ENCODE data around the gene MVB12B. TPM values are rescaled to one million over a fixed set of nuclear protein-coding genes. Genes with fewer than 3 reads are reported as not detected.
"Not testable (repeated sequence)": the region's sequence is repeated elsewhere in the genome, so short reads cannot be mapped to it uniquely, and the experiment has no call there.

Gene MVB12B
- total RNA-seq, 1 experiment from 2014 or later, result 4.5 TPM

- TF ChIP-seq CTCF (IDR thresholded peaks at IDR 0.05; ENCODE audit: unreplicated experiment), result no peak
- no peak for DNase-seq
- H3K27ac Mint-ChIP-seq (ENCODE audit: unreplicated experiment), result no peak overlapping the region
- H3K4me3 Mint-ChIP-seq (ENCODE audit: low read depth, unreplicated experiment), result no peak overlapping the region
- H3K4me1 Mint-ChIP-seq (ENCODE audit: low read depth, unreplicated experiment), result no peaks in the 10 kb centered on the region
- intact Hi-C loops (cut with micrococcal nuclease; ENCODE audit: unreplicated experiment), result no loop called here
- H3K36me3 Mint-ChIP-seq (ENCODE audit: insufficient read depth, unreplicated experiment), result no peaks in the 10 kb centered on the region
- H3K27me3 Mint-ChIP-seq (ENCODE audit: unreplicated experiment), result peaks cover 82% of the 10 kb centered on the region
- CTCF ChIA-PET, result no interaction called here
- no TSS peak for BruUV-seq (replicated peaks)
- no peaks in the 10 kb centered on the region for H3K9me3 Mint-ChIP-seq (ENCODE audit: low read depth, unreplicated experiment)
These were observed 208.0 kb downstream of the MVB12B start for GRCh38 chr9:126534431-126535186.

- no peak for TF ChIP-seq CTCF (IDR thresholded peaks at IDR 0.05; ENCODE audit: unreplicated experiment)
- Mint-ChIP-seq H3K27ac (ENCODE audit: unreplicated experiment) (no peak overlapping the region), H3K27me3 (ENCODE audit: unreplicated experiment) (peaks cover 77% of the 10 kb centered on the region), H3K4me1 (ENCODE audit: low read depth, unreplicated experiment) (no peaks in the 10 kb centered on the region), H3K36me3 (ENCODE audit: insufficient read depth, unreplicated experiment) (no peaks in the 10 kb centered on the region), H3K4me3 (ENCODE audit: low read depth, unreplicated experiment) (no peak overlapping the region), H3K9me3 (ENCODE audit: low read depth, unreplicated experiment) (no peaks in the 10 kb centered on the region)
- intact Hi-C loops (cut with micrococcal nuclease; ENCODE audit: unreplicated experiment), result no loop called here
- no TSS peak for BruUV-seq (replicated peaks)
- no peak for DNase-seq
- CTCF ChIA-PET, result no interaction called here
These were observed 209.5 kb downstream of the MVB12B start for GRCh38 chr9:126536131-126536530.

GRCh38 chr9:126536841-126537465 lies 210.3 kb downstream of the MVB12B start:
- Mint-ChIP-seq H3K27ac (ENCODE audit: unreplicated experiment) (no peak overlapping the region), H3K27me3 (ENCODE audit: unreplicated experiment) (peaks cover 69% of the 10 kb centered on the region), H3K4me3 (ENCODE audit: low read depth, unreplicated experiment) (no peak overlapping the region), H3K4me1 (ENCODE audit: low read depth, unreplicated experiment) (no peaks in the 10 kb centered on the region), H3K9me3 (ENCODE audit: low read depth, unreplicated experiment) (no peaks in the 10 kb centered on the region), H3K36me3 (ENCODE audit: insufficient read depth, unreplicated experiment) (no peaks in the 10 kb centered on the region)
- intact Hi-C loops (cut with micrococcal nuclease; ENCODE audit: unreplicated experiment), result no loop called here
- no peak for DNase-seq
- TF ChIP-seq CTCF (IDR thresholded peaks at IDR 0.05; ENCODE audit: unreplicated experiment), result no peak
- CTCF ChIA-PET, result no interaction called here
- BruUV-seq (replicated peaks), result no TSS peak

- no peak overlapping the region for H3K27ac Mint-ChIP-seq (ENCODE audit: unreplicated experiment)
- H3K4me1 Mint-ChIP-seq (ENCODE audit: low read depth, unreplicated experiment), result no peaks in the 10 kb centered on the region
- CTCF ChIA-PET, result no interaction called here
- H3K36me3 Mint-ChIP-seq (ENCODE audit: insufficient read depth, unreplicated experiment), result no peaks in the 10 kb centered on the region
- H3K27me3 Mint-ChIP-seq (ENCODE audit: unreplicated experiment), result peaks cover 53% of the 10 kb centered on the region
- intact Hi-C loops (cut with micrococcal nuclease; ENCODE audit: unreplicated experiment), result no loop called here
- no TSS peak for BruUV-seq (replicated peaks)
- no peaks in the 10 kb centered on the region for H3K9me3 Mint-ChIP-seq (ENCODE audit: low read depth, unreplicated experiment)
- TF ChIP-seq CTCF (IDR thresholded peaks at IDR 0.05; ENCODE audit: unreplicated experiment), result no peak
- H3K4me3 Mint-ChIP-seq (ENCODE audit: low read depth, unreplicated experiment), result no peak overlapping the region
- DNase-seq, result no peak
These were observed 211.9 kb downstream of the MVB12B start for GRCh38 chr9:126538550-126538949.

- H3K4me1 Mint-ChIP-seq (ENCODE audit: low read depth, unreplicated experiment); intact Hi-C loops (cut with micrococcal nuclease; ENCODE audit: unreplicated experiment); H3K9me3 Mint-ChIP-seq (ENCODE audit: low read depth, unreplicated experiment); H3K27ac Mint-ChIP-seq (ENCODE audit: unreplicated experiment); DNase-seq; BruUV-seq (replicated peaks); H3K36me3 Mint-ChIP-seq (ENCODE audit: insufficient read depth, unreplicated experiment); H3K4me3 Mint-ChIP-seq (ENCODE audit: low read depth, unreplicated experiment): not testable (repeated sequence)
- peaks cover 39% of the 10 kb centered on the region for H3K27me3 Mint-ChIP-seq (ENCODE audit: unreplicated experiment)
- CTCF ChIA-PET, result interaction anchor here (0.6 kb wide), 1 partner anchor 10 kb away, joined by 3 read pairs; no protein-coding TSS in a partner anchor
These were observed 213.8 kb downstream of the MVB12B start for GRCh38 chr9:126540398-126540797.
